GM12865 (cell line): ENCODE data around the gene ACTN1.

ENCODE experiments used
- DNase-seq: peaks from one replicate; pipeline ENCODE4 v3.0.0; 2010; ENCODE audit warnings: low read depth
- H3K4me3 ChIP-seq: 2 replicates; pipeline ENCODE4 v1.5.1; 2011; ENCODE audit warnings: mild to moderate bottlenecking, low read depth, low read length, control low read depth
- CTCF ChIP-seq: IDR thresholded peaks from 2 replicates; pipeline ENCODE4 v1.5.1; 2011; ENCODE audit warnings: low read length, control low read depth, low read depth, inconsistent platforms; ENCODE audit not compliant: insufficient read depth; ENCODE audit errors: missing control alignments

Gene ACTN1

GRCh38 chr14:68919129-68919927 lies 59.8 kb downstream of the ACTN1 start:
- TF ChIP-seq CTCF = no peak
- DNase-seq = no peak
- H3K4me3 ChIP-seq = no peak overlapping the region

GRCh38 chr14:68918612-68919011 lies 60.5 kb downstream of the ACTN1 start:
- no peak for DNase-seq
- no peak for TF ChIP-seq CTCF
- no peak overlapping the region for H3K4me3 ChIP-seq

- no peak for TF ChIP-seq CTCF
- H3K4me3 ChIP-seq = no peak overlapping the region
- DNase-seq = no peak
Measured at GRCh38 chr14:68916358-68916941, 62.7 kb downstream of the ACTN1 start.

GRCh38 chr14:68913516-68913915 lies 65.6 kb downstream of the ACTN1 start:
- no peak for TF ChIP-seq CTCF
- no peak for DNase-seq
- no peak overlapping the region for H3K4me3 ChIP-seq

GRCh38 chr14:68911594-68912227 lies 67.4 kb downstream of the ACTN1 start:
- DNase-seq = peak; percentile 82
- no peak overlapping the region for H3K4me3 ChIP-seq
- peak; percentile 98 for TF ChIP-seq CTCF

GRCh38 chr14:68910540-68910939 lies 68.6 kb downstream of the ACTN1 start:
- TF ChIP-seq CTCF = no peak
- DNase-seq = peak; percentile 35
- no peak overlapping the region for H3K4me3 ChIP-seq
